Retinal pigment epithelial cell (primary cell): ENCODE data around the gene REXO4.
A peak's percentile ranks its signal among the peaks of the same experiment; 100 is the strongest.
"Not testable (repeated sequence)": the region's sequence is repeated elsewhere in the genome, so short reads cannot be mapped to it uniquely, and the experiment has no call there.

Source experiments
- DNase-seq: peaks from one replicate; pipeline ENCODE4 v3.0.0-alpha.2; 2010; ENCODE audit warnings: low read depth
- H3K4me3 ChIP-seq: 2 replicates; pipeline ENCODE4 v1.5.1; 2011; ENCODE audit warnings: mild to moderate bottlenecking, low read length, control low read depth, moderate library complexity
- TF ChIP-seq, protein P1 (sequence below): conservative IDR thresholded peaks from 2 replicates; pipeline ENCODE4 v1.5.1; 2011; ENCODE audit warnings: low read depth, low read length, control low read depth, inconsistent platforms

Gene REXO4

DNA sequence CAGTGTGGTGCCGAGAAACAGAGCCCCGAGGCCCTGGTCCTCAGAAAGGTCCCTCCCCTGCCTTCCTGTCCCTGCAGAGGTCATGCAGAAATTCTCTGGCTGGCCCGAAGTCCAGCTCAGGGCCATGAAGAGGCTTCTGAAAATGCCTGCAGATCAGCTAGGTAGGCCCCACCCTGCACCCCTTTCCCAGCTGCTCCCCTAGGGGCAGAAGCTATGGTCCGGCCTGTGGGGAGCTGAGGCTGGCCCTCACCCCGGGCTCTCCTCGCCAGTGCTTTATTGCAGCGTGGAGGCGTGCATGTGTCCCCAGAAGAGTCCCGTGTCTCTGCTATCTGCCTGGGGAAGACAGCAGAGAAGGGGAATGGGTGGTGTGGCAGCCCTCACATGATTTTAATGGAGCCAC, 19.9 kb downstream of the REXO4 start:
- DNase-seq = no peak
- H3K4me3 ChIP-seq = no peak overlapping the region
- TF ChIP-seq, protein P1, sequence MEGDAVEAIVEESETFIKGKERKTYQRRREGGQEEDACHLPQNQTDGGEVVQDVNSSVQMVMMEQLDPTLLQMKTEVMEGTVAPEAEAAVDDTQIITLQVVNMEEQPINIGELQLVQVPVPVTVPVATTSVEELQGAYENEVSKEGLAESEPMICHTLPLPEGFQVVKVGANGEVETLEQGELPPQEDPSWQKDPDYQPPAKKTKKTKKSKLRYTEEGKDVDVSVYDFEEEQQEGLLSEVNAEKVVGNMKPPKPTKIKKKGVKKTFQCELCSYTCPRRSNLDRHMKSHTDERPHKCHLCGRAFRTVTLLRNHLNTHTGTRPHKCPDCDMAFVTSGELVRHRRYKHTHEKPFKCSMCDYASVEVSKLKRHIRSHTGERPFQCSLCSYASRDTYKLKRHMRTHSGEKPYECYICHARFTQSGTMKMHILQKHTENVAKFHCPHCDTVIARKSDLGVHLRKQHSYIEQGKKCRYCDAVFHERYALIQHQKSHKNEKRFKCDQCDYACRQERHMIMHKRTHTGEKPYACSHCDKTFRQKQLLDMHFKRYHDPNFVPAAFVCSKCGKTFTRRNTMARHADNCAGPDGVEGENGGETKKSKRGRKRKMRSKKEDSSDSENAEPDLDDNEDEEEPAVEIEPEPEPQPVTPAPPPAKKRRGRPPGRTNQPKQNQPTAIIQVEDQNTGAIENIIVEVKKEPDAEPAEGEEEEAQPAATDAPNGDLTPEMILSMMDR = no peak

DNA sequence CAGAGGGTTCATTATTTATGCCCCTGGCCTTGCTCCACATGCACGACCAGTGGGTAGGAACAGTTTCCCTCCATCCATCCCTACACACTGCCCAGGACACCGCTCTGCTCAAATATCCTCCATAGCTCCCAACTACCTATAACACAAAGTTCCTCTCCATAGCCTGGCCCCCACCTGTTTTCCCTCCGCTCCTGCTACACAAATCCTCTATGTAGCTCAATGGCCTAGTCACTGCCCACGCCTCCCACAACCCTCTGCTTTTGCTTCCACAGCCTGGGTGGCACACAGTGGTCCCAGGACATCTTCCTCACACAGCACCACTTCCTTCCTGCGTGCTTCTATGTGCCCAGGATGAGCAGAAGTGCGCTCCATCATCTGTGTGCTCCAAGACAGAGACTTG, 20.4 kb downstream of the REXO4 start:
- TF ChIP-seq, protein P1 = no peak
- DNase-seq = no peak
- H3K4me3 ChIP-seq = no peak overlapping the region

DNA sequence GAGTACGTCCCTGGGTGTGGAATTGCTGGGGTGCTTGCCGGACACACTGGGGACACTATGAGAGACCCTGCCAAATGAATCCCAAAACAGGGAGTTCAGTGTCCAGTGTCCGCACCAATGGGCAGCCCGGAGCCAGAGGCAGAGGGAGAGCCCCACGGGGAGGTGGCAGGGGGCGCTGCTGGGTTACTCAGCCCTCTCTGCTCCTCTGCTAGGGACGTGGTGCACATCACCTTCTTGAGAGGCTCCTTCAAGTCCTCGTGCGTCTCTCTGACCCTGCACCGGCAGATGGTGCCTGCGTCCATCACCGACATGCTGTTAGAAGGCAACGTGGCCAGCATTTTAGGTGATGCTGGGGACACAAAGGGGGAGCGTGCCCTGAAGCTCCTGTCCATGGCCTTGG, 20.9 kb downstream of the REXO4 start:
- TF ChIP-seq, protein P1 = peak; percentile 54
- no peak for DNase-seq
- H3K4me3 ChIP-seq = no peak overlapping the region

DNA sequence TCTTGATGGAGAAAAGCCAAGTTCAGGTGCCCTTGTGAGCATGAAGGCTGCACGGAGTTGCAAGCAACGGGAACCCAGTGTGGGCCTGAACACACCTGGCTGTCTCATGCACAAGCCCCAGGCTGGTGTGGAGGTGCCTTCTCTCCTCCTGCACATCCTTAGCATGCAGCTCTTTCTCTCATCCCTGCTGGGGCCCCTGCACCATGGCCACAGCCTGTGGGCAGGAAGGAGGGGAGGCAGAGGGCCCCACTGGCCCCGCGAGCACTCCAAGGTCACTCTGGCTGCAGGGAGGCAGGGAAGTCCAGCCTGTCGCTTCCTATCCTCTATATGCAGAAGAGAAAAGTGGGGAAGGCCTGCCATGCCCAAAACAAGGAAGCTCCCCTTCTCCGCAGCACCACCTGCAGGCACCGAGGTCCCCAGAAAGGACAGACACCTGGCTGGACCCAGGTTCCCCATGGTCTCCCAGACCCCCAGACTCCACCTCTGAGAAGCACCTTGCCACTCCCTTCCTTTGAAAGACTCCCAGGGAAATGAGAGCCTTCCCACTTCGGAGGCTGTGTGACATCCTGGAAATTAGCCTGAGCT, 23.0 kb downstream of the REXO4 start:
- no peak overlapping the region for H3K4me3 ChIP-seq
- TF ChIP-seq, protein P1 = no peak
- no peak for DNase-seq

DNA sequence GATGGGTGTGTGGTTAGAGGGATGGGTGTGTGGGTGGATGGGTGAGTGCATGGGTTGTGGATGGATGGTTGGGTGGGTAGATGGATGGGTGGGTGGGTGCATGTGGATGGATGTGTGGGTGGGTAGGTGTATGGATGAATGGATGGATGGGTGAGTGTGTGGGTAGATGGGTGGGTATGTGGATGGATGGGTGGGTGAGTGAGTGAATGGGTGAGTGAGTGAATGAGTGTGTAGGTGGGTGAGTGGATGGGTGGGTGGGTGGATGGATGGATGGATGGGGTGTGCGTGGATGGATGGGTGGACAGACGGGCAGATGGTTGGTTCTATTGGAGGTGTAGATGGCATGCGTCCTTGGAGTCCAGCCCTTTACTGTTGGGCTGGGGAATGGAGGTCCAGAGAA, 24.4 kb downstream of the REXO4 start:
- no peak for DNase-seq
- TF ChIP-seq, protein P1 = no peak
- H3K4me3 ChIP-seq = no peak overlapping the region

DNA sequence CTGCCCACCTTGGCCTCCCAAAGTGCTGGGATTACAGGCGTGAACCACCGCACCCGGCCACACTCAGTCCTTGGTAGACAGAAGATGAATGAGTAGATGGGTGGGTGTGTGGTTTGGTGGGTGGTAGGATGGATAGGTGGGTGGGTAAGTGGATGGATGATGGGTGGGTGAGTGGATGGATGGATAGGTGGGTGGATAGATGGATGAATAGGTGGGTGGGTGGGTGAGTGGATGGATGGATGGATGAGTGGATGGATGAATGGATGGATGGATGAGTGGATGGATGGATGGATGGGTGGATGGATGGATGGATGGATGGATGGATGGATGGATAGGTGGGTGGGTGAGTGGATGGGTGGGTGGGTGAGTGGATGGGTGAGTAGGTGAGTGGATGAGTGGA, 25.5 kb downstream of the REXO4 start:
- DNase-seq, H3K4me3 ChIP-seq: not testable (repeated sequence)

DNA sequence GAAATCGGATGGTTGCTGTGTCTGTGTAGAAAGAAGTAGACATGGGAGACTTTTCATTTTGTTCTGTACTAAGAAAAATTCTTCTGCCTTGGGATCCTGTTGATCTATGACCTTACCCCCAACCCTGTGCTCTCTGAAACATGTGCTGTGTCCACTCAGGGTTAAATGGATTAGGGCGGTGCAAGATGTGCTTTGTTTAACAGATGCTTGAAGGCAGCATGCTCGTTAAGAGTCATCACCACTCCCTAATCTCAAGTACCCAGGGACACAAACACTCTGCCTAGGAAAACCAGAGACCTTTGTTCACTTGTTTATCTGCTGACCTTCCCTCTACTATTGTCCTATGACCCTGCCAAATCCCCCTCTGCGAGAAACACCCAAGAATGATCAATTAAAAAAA, 26.4 kb downstream of the REXO4 start:
- not testable (repeated sequence) for H3K4me3 ChIP-seq, DNase-seq

DNA sequence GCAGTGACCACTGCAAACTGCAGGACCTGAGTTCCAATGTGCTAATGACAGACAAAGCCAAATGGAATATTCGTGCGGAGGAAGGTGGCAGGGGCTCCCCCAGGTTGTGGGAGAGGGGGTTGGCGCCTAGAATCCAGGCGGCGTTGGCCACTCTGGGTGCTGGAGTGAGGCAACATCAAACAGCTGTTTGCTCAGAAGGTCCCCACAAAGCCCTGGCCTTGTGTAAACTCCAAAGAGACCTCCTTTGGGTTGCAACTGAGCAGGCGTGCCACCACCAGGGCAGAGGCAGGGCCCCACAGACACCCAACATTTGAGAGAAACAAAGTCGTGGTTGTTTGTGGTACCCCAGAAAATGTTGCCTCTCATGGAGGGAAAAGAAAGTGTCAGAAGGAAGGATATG, 27.1 kb downstream of the REXO4 start:
- no peak overlapping the region for H3K4me3 ChIP-seq
- no peak for DNase-seq
- TF ChIP-seq, protein P1 = no peak
